ENCODE measurements around the gene HIF1AN.

HIF1AN gene

DNA sequence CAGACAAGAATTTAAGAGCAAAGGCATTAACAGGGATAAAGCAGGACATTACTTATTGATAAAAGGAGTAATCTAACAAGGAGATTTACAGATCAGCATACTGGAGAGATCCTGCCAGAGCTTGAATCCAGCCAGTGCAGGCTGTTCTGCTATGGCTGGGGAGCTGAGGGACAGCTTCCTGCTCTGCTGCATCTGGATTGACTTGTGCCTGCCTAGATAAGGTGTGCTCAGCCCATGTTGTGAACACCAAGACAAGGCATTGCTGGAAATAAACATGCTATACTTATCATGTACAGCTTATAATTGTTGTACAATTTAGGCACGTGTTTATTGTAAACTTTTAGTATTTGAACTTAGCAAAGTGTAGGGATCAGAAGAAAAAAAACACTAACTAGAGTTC is 71.7 kb downstream of the HIF1AN start:
- no peak overlapping the region for H3K4me3 ChIP-seq (ENCODE audit: low read length)
- TF ChIP-seq ZNF274 (IDR thresholded peaks at IDR 0.05; ENCODE audit: low read depth, low read length): no peak

Measured in GM08714 (cell line).